Measurements from ENCODE around the gene ITGA3.
"Not testable (repeated sequence)": the region's sequence is repeated elsewhere in the genome, so short reads cannot be mapped to it uniquely, and the experiment has no call there.

The ITGA3 gene

DNA sequence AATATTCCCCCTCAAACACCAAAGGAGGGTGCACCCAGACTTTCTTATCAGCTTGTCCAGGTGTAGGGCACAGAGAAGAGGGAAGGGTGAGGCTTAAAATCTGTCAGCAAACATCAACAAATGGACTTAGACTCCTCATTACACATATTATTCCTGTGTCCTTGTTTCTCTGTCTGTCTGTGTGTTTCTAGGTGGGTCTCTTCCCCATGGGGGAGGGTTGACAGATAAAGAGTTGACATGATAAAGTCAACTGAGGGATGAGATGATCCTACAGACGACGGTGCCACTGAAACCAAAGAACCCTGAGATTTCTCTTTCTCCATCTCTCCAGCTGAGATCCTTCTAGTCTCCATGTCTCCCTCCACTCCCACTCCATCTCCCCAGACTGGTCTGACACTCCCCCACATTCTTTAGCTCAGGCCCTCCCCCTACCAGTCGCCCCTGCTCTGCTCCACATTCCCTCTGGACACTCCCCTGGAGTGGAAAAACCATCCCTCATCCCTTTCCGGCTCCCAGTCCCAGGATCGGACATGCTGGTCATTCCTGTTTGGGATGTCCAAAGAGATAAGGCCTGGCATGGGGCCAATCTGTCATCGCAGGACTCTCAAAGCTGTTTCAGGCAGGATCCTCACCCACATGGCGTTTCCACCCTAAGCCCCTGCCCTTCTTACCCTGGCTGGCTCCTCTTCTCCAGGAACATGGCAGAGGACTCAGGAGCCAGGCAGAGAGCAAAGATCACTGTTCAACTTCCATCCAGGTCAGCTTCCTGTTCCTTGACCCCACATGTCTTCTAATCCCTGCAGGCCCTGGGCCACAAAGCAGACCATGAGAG lies 2.9 kb upstream of the ITGA3 start:
- DNase-seq (ENCODE audit: low read depth): no peak

DNA sequence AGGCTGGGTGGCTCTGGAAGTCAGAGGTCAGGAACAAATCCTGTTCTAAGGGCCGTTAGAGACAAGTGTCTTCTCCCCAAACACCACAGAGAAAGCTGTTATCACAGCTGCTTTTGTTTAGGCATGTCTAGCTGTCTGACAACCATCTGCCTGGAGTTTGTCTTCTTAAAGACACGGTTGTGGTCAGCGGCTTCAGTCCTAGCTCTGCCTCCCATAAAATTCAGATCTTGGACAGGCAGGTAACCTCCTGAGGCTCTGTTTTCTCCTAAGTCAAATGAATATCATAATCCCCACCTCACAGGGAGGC lies 2.3 kb upstream of the ITGA3 start:
- DNase-seq (ENCODE audit: low read depth): no peak

DNA sequence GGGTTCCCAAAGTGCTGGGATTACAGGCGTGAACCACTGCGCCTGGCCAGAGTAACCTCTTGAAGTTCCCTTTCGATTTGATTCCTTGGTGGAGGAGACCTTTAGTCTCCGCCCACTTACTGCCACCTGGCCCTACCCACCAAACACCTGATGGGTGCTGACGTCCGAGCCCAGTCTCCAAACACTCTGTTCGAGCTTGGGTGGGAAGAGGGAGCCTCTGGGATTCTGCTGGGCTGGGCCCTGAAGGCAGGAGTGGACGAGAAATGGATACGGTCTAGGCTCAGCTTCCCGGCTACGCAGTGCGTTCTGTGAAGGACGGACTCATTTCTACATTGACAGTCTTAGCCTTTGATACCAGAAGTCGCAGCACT lies 870 bp upstream of the ITGA3 start:
- no peak for DNase-seq (ENCODE audit: low read depth)

DNA sequence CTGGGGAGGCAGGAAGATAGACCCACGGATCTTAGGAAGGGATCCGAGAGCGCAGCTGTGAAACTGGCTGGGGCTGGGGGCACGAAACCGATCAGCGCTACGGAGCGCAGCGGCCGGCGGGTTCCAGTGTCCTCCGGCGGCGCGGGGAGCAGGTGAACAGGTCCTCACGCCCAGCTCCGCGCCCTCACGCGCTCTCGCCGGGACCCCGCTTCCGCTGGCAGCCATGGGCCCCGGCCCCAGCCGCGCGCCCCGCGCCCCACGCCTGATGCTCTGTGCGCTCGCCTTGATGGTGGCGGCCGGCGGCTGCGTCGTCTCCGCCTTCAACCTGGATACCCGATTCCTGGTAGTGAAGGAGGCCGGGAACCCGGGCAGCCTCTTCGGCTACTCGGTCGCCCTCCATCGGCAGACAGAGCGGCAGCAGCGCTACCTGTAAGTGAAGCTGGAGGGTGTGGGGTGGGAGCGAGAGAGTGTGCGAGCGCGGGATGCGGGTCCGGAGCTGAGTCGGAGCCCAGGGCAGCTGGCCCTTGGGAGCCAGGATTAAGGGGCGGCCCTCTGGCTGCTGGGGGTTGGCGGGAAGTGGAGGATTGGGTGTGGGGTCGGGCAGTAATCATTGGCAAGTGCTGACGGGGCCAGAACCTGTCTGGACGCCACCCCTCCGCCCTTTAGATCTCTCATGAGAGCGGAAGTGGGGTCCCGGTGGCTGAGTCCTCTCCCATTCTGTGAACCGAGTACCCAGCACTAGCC lies 479 bp downstream of the ITGA3 start:
- no peak for DNase-seq (ENCODE audit: low read depth)

DNA sequence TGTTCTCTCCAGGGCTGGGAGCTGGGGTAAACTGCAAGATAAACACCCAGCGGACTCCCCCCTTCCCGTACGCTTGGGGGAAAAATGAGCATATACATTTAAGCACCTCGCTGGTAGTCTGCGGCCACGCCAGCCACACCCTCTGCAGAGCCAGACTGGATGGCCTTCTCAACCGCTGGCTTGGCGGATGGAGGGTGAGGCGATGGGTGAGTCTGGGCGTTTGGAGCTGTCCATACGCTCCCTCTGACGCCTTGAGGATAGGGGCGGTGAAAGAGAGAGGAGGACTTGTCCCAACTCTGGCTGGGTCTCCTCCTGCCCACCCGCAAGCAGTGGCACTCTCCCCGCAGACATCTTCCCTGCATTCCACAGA lies 1.0 kb downstream of the ITGA3 start:
- no peak for DNase-seq (ENCODE audit: low read depth)

DNA sequence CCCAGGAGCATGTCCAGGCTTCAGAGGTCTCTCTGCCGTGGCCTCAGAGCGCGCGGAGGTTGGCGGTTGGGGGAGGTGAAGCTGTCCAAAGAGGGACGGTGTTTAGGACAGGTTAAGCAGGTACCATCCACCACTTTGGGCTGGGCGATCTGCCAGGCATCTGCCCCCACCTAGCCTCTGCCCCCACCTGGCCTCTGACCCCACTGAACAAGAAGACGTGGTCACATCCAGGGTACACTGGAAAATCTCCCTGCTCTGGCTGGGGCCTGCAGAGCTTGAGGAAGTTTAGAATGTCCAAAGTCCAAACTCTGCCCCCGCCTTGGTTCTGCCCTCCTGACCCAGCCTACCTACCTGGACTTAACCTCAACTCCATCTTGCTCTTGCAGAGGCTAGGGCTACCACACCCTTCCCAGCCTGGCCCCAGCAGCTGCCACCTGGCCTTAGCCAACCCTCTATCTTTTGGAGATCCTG lies 1.6 kb downstream of the ITGA3 start:
- no peak for DNase-seq (ENCODE audit: low read depth)

DNA sequence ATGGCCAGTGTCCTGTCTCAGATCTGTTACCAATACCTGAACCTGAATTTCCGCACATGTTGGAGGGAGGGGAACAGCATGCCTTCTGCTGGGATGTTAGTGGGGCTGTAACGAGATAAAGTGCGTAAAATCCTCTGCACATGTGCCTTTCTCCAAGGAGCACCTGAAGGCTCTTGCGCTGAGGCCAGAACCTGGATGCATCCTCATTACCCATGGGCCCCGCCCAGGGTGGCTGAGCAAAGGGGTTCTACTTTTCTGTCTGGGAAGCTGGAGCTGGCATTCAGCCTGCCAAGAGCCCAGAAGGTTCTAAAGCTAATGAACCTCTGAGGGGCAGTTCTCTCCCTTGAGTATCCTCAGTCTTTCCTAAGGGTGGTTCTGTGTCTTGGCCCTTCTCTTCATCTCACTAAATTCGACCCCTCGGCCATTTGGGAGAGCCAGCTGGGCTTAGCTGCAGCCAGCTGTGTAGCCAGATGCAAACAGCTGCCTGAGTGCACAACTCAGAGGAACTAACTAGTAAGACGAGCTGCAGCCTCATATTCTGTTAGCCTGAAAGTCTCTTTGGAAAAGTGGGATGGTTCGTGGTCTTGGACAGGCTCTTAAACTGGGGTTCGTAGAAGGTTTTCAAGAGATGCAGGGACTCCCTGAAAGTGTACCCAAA lies 2.5 kb downstream of the ITGA3 start:
- no peak for DNase-seq (ENCODE audit: low read depth)

DNA sequence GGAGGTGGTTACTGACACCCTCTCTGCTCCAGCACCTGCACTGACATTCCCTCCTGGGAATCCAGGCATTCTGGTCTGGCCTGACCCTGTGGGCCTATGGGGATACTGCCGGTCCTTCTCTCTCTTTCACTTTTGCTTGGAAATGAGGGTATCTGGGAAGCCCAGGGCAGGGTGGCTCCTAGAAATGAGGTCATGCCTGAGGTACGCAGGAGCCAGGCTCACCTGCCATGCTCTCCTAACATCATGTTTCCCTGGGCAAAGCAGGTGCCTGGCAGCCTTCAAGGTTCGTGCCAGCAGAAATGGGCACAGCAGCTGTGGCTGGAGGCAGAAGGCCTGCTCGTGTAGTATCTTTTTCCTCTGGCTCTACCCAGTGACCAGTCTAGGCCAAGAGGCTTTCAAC lies 3.3 kb downstream of the ITGA3 start:
- DNase-seq (ENCODE audit: low read depth): no peak

DNA sequence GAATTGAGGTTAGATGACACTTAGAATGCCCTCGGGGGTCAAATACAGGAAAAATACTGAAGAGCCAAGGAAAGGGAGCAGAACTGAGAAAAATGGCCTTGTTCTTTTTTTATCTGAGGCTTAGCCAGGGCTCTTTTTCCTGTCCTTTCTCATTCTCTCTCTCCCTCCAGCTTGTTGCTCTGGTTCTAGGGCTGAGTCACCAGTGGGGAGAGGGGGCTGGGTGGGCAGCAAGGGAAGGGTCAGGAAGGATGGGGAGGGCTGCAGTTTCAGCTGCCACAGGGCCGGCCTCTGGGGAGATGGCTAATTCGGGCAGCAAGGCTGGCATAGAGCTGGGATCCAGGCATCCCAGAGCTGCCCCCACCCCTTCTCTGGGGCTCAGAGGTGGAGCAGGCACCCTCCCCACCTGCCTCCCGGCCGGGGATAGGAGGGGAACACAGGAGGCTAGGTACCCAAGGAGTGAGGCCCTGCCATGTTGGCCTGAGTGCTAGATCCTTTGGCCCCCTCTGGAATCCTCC lies 3.9 kb downstream of the ITGA3 start:
- DNase-seq (ENCODE audit: low read depth): no peak

DNA sequence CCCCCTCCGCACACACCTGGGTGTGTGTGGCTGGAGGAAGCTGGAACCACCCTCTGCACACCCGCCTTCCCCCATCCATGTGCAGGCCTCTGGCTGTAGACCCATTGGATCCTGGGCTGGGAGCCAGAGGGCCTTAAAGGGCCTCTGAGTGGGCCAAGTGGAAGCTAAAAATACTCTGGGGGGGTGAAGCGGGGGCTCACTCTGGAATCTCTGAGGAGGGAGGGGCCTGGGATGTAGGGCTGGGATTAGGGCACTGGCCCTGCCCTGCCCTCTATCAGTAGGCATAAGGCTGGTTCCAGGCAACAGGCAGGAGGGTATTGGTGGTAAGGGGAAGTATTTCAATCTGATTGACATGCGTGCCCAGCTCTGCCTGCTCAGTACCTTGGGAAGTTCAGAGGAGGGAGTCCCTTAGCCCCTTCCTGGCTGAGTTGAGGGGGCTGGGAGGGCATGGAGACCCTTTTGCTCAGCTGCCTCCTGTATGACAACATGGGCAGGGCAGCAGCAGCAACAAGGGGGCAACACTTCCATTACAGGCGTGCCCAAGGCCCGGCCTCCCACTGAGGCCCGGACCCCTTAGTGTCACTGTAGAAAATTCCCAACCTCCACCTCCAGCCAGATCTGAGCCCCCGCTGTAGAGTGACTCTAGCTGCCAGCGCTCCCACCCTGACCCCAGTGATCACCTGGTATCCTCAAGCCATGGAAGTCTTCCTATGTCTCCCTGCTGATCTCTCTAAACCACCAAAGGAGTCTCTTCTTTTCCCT lies 5.2 kb downstream of the ITGA3 start:
- no peak for DNase-seq (ENCODE audit: low read depth)

DNA sequence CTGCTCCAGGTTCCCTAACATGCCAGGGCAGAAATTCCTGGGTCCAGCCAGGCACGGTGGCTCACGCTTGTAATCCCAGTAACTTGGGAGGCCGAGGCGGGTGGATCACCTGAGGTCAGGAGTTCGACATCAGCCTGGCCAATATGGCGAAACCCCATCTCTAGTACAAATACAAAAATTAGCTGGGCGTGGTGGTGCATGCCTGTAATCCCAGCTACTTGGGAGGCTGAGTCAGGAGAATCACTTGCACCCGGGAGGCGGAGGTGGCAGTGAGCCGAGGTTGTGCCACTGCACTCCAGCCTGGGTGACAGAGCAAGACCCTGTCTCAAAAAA lies 5.8 kb downstream of the ITGA3 start:
- DNase-seq (ENCODE audit: low read depth): not testable (repeated sequence)

DNA sequence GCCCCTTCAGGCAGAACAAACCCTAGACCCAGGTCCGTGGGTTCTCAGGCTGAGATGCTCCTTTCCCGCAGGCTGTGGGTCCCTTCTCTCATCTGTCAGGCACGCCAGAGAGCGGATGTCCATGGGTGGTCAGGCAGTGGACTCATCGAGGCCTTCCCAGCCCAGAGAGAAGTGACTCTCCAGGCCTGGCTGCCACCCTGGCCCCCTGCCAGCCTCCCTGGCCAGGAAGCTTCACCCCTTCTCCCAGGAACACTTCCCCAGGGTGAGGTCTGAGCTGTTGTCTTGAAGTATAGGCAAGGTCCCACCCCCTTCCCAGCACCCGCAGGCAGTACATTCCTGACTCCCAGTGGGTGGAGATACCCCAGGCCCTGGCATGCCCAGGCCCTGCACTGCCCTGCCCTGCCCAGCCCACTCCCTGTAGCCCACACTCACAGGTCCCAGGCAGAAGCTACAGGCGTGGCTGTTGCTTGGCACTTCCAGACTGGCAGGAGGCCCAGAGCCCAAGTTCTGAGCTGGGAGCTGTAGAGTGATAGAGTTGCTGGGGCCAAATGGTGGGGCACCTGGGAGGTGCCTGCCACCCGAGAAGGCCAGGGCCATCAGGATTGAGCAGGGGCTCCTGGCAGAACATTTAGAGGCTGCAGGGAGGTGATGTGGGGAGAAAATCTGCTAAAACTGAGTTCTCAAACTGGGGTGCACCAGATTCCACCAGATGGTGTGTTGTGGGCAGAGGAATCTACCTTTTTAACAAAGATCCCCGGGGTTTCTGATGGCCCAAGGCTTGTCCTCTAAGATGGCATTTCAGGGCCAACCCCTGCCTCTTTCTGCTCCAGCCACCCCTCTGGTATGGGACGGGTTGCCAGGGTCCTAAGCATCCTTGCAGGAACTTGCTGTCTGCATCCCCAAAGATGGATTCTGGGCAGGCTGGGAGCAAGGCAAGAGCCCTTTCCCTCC lies 6.7 kb downstream of the ITGA3 start:
- DNase-seq (ENCODE audit: low read depth): peak; percentile 98

DNA sequence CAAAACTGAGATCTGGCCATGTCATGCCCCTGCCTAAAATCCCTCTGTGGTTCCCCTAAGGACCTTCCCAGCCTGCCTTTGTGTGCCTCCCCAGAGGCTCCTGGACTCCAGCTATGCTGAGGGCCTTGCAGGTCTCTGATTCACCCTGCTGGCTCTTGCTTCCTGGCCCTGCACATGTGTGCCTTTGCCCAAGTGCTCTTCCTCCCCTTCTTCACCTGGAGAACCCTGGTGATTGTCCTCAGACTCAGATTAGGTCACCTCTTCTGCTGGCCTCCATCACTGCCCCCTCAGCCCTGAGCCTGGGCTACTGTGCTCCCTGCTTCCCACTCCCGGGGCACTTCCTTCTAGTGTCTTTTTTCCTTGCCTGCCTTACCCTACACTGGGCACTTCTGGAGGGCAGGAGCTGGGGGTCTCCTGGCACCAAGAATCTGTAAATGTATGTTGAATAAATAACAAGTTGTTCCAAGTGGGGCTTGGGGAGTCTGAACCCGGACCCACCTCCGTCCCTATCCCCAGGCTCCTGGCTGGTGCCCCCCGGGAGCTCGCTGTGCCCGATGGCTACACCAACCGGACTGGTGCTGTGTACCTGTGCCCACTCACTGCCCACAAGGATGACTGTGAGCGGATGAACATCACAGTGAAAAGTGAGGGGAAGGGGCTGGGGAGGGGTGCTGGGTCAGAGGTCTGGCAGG lies 7.8 kb downstream of the ITGA3 start:
- no peak for DNase-seq (ENCODE audit: low read depth)

DNA sequence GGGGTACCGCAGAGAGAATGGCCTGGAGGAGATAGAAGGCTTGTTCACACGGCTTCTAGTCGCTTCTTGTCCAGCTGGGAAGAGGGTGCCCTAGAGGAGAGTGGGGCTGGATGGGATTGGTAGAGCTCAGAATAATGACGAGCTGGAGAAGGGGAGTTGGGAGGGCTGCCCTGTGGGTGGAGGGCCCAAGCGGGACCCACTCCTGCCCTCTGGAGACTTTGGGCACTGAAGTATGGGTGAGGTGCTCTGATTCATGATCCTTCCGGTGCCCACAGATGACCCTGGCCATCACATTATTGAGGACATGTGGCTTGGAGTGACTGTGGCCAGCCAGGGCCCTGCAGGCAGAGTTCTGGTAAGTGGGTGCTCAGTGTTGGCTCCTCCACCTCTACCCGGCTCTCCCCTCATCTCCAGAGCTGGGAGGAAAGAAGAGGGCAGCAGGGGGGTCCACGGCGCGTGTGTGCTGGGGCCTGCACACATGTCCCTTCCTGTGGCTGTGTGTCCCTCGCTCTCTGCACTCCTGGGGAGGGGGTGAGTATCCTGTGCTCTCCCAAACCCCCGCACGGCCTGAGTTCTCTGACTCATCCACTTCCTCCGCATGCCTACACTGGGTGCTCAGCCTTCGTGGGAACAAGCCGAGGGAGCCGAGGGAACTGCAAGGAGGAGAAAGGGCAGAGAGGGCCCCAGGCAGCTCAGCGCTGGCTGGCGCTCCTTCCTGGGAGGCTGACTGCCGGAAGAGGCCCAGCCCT lies 8.5 kb downstream of the ITGA3 start:
- DNase-seq (ENCODE audit: low read depth): peak; percentile 95

DNA sequence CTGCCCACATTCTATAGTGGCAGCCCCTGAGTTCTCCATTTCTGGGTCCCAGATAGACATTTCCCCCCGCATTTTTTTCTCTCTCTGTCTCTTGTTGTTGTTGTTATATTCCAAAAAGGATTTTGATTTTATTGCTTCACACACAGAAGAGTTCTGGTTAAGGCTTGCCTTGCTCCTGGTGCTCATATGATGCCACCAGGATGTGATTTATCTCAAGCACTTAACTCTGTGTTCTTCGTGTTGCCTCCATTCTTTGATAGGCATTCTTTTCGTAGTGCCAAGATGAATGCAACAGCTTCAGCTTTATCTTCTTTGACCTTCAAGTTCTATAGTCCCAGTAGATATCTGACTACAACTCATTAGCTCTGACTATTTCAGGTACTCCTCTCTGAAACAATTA lies 9.1 kb downstream of the ITGA3 start:
- no peak for DNase-seq (ENCODE audit: low read depth)

DNA sequence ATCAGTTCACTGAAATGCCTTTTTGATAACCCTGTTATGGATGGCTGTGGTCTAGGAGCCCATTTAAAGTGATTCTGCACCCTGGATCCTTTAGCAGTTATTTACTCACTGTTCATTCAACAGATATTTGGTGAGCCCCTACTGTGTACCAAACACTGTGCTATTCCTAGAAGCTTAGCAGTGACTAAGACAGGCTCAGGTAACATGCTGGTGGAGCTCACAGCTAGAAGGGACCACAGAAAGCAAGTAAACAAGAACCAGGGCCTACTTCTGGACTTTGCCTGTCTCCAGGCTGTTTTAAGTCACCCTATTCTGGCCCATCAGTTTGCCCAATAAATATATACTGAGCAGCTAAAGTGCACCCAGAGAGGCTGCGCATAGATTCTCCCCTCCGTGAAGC lies 11.1 kb downstream of the ITGA3 start:
- DNase-seq (ENCODE audit: low read depth): no peak

DNA sequence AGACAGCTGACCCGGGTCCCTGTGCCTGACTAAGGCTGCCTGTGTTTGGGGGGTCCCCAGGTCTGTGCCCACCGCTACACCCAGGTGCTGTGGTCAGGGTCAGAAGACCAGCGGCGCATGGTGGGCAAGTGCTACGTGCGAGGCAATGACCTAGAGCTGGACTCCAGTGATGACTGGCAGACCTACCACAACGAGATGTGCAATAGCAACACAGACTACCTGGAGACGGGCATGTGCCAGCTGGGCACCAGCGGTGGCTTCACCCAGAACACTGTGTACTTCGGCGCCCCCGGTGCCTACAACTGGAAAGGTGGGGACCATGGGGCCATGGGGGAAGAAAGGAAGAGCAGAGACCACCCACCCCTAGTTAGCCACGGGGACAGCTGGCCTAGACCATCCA lies 12.1 kb downstream of the ITGA3 start:
- no peak for DNase-seq (ENCODE audit: low read depth)

DNA sequence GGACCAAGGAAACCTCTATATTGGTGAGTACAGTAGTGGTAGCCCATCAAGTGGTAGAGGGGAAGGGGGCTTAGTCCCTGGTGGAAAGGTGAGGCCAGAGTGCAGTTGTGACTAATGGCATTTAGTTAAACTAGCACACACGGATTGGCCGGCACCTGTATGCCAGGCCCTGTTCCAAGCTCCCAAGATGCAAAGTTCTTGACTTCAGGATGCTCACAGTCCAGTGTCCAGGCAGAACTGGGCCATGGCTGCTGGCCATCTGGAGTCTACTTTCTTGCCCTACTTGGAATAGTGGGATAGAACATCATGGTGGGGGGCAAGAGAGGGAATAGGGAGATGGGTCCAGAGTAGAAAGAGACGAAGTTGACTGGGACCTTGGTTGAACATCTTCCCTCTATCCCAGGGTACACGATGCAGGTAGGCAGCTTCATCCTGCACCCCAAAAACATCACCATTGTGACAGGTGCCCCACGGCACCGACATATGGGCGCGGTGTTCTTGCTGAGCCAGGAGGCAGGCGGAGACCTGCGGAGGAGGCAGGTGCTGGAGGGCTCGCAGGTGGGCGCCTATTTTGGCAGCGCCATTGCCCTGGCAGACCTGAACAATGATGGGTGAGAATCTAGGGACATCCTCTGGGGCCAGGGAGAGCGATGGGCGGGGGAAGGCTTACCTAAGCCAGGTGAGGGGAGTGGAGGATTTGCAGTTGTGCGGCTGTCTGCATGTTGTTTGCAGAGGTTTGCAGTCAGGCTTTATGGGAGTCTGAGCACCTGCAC lies 15.2 kb downstream of the ITGA3 start:
- DNase-seq (ENCODE audit: low read depth): no peak

DNA sequence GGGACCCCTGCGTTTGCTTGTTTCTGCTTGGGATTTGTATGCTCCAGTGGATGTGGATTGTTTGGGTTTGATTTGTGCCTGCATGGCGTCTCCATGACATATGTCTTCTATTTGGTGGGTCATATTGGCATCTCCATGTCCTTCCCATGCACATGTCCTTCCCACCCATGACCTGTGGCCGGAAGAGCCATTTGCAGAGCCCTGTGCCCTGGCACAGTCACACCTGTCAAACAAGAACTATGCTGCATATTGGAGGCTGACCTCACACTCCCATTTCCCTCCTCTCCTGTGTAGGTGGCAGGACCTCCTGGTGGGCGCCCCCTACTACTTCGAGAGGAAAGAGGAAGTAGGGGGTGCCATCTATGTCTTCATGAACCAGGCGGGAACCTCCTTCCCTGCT lies 15.8 kb downstream of the ITGA3 start:
- no peak for DNase-seq (ENCODE audit: low read depth)
